ENCODE measurements around the gene MISP3. TPM values are rescaled to one million over a fixed set of nuclear protein-coding genes. Genes with fewer than 3 reads are reported as not detected.

Gene MISP3
- total and polyA plus RNA-seq, 9 of the 15 experiments (the other 6 are each of a cell fraction or from before 2014, with no cell fraction given), result 0.25 to 5.6 (median 1.6) TPM

DNA sequence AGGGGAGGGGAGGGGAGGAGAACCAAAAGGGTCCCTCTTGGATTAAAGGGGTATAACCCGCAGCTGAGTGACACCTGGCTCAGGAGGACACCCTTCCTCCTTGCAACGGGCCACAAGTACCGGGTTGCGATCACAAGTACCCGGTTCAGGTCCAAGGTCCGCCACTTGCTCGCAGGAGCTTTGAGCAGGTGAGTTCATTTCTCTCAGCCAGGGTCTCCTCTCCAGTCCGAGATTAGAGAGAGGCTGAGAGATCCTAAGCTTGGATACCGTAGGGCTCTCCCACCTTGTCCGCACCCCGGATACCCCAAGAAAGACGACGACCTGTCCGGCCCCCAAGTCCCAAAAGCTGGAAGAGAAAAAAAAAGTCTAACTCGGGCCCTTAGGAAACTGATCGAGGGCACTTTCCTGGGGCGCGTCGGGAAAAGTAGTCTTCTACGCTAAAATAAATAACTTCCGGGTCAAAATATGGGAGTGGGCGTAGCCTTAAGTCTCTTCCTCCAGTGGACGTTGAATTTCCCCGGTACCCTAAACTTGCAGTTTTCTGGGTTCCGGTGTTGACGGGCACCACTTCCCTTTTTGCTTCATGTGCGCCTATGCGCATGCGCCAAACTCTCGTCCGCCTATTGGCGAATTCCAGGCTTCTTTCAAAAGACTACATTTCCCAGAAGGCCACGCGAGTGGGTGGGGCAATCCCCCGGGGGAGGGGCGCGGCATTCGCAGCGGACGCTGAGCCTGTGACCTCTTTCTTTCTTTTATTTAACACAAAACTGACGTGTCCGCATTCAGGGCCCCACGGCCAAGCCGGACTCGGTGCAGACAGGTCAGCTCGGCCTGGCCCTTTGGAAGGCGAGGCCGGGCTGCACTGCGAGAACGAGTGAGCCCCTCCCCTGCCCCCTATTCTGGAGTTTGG is 8.6 kb downstream of the MISP3 start (continued):
- TF ChIP-seq ZNF592 (IDR thresholded peaks at IDR 0.05) (no peak), SRSF7 (optimal IDR thresholded peaks at IDR 0.05; ENCODE audit: low read depth, low read length) (no peak), MTA2 (IDR thresholded peaks at IDR 0.05; ENCODE audit: low read depth) (peak; percentile 82), CBX8 (IDR thresholded peaks at IDR 0.05; ENCODE audit: borderline replicate concordance, extremely low read depth, low read depth, low read length, poor library complexity, severe bottlenecking) (no peak), MGA (IDR thresholded peaks at IDR 0.05) (no peak), SRSF9 (IDR thresholded peaks at IDR 0.05; ENCODE audit: borderline replicate concordance, low read depth, low read length) (no peak)
- TF ChIP-seq, protein P1, sequence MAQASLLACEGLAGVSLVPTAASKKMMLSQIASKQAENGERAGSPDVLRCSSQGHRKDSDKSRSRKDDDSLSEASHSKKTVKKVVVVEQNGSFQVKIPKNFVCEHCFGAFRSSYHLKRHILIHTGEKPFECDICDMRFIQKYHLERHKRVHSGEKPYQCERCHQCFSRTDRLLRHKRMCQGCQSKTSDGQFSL (CRISPR knock-in tag; IDR thresholded peaks at IDR 0.05), result no peak; the same call in 1 of the 2 replicates
- TF ChIP-seq, protein P1 (tag; IDR thresholded peaks at IDR 0.05), result no peak
